SK-N-SH (cell line): ENCODE measurements around the gene SLX4IP. TPM values are rescaled to one million over a fixed set of nuclear protein-coding genes. Genes with fewer than 3 reads are reported as not detected.

Source experiments
- CTCF ChIA-PET: fragments of 300-600, 350-600 bp; formaldehyde crosslinking; extraction: SDS; loops from one replicate; lab custom pipeline; 2021; lab: Yijun Ruan, JAX
- POLR2A ChIA-PET: fragments of 350-600 bp; sonication (Branson Sonifier 250); formaldehyde crosslinking; extraction: SDS; loops from one replicate; lab custom pipeline; 2020; ENCODE audit warnings: antibody characterized with exemption, inconsistent platforms; lab: Yijun Ruan, JAX
- DNase-seq: peaks from one replicate; pipeline ENCODE4 v3.0.0; 2012
- H2AFZ ChIP-seq: fragments of 200-600 bp; sonication (generic); 2 replicates; pipeline ENCODE4 v1.8.1; 2016; ENCODE audit warnings: antibody characterized with exemption, mild to moderate bottlenecking, low read depth
- H3F3A ChIP-seq: fragments of 200-600 bp; sonication (generic); replicated peaks from 2 replicates; pipeline ENCODE3; 2016; ENCODE audit warnings: antibody characterized with exemption, mild to moderate bottlenecking; ENCODE audit not compliant: insufficient read depth
- H3K27ac ChIP-seq, 2 experiments: fragments of 200-500 bp in 1 of 2; fragments of 200-600 bp in 1 of 2; sonication (Bioruptor generic) in 1 of 2; sonication (generic), shearing (Covaris generic) in 1 of 2; 2 replicates each; pipeline versions ENCODE4 v1.5.1 to v1.6.1; 2014 to 2016; ENCODE audit warnings: low read depth in 2 of 2, inconsistent platforms in 1 of 2, low read length in 1 of 2, mild to moderate bottlenecking in 1 of 2, mixed read lengths in 1 of 2
- H3K27me3 ChIP-seq: fragments of 200-600 bp; sonication (generic), shearing (Covaris generic); 2 replicates; pipeline ENCODE4 v1.6.1; 2016; ENCODE audit warnings: mixed run types; ENCODE audit not compliant: insufficient read depth
- H3K36me3 ChIP-seq, 2 experiments: fragments of 200-500 bp in 1 of 2; fragments of 200-600 bp in 1 of 2; sonication (Bioruptor generic) in 1 of 2; sonication (generic) in 1 of 2; replicated peaks in 1 of 2; 2 replicates each; pipeline versions ENCODE3 to v1.5.1; 2014 to 2016; ENCODE audit warnings: low read length in 1 of 2, mild to moderate bottlenecking in 1 of 2; ENCODE audit not compliant: insufficient read depth in 2 of 2, control insufficient read depth in 1 of 2
- H3K4me1 ChIP-seq, 2 experiments: fragments of 200-500 bp in 1 of 2; fragments of 200-600 bp in 1 of 2; sonication (Bioruptor generic) in 1 of 2; sonication (generic), shearing (Covaris generic) in 1 of 2; 2 replicates each; pipeline versions ENCODE4 v1.5.1 to v1.6.1; 2014 to 2016; ENCODE audit warnings: low read depth in 1 of 2, low read length in 1 of 2, mixed run types in 1 of 2; ENCODE audit not compliant: insufficient read depth in 2 of 2, control insufficient read depth in 1 of 2
- H3K4me2 ChIP-seq: fragments of 200-600 bp; sonication (generic), shearing (Covaris generic); 2 replicates; pipeline ENCODE4 v1.6.1; 2017; ENCODE audit warnings: mixed run types
- H3K4me3 ChIP-seq, 2 experiments: fragments of 200-500 bp in 1 of 2; fragments of 200-600 bp in 1 of 2; sonication (Bioruptor generic) in 1 of 2; sonication (generic), shearing (Covaris generic) in 1 of 2; 2 replicates each; pipeline versions ENCODE4 v1.5.1 to v1.8.1; 2014 to 2016; ENCODE audit warnings: low read depth in 2 of 2, inconsistent platforms in 1 of 2, low read length in 1 of 2, mild to moderate bottlenecking in 1 of 2, mixed read lengths in 1 of 2, moderate library complexity in 1 of 2
- H3K79me2 ChIP-seq: fragments of 200-600 bp; sonication (generic); 2 replicates; pipeline ENCODE4 v1.8.1; 2017; ENCODE audit warnings: mild to moderate bottlenecking; ENCODE audit not compliant: insufficient read depth
- H3K9ac ChIP-seq: fragments of 200-600 bp; sonication (generic); 2 replicates; pipeline ENCODE4 v1.6.1; 2017; ENCODE audit warnings: mixed run types
- H3K9me2 ChIP-seq: fragments of 200-600 bp; sonication (generic); 2 replicates; pipeline ENCODE4 v1.6.1; 2017; ENCODE audit warnings: mixed run types
- H3K9me3 ChIP-seq: fragments of 200-600 bp; sonication (generic); 2 replicates; pipeline ENCODE4 v1.6.1; 2017; ENCODE audit warnings: mixed run types, mild to moderate bottlenecking, moderate library complexity
- H4K20me1 ChIP-seq: fragments of 200-600 bp; sonication (generic); 2 replicates; pipeline ENCODE4 v1.6.1; 2017; ENCODE audit warnings: mild to moderate bottlenecking, mixed run types; ENCODE audit not compliant: insufficient read depth
- CTCF ChIP-seq: fragments of 200-600 bp; sonication (generic); IDR thresholded peaks from 2 replicates; pipeline ENCODE4 v1.6.1; 2017; ENCODE audit warnings: antibody characterized with exemption, mild to moderate bottlenecking, moderate library complexity
- FOXM1 ChIP-seq: IDR thresholded peaks from 2 replicates; pipeline ENCODE4 v1.4.0; 2012; ENCODE audit warnings: low read depth, mild to moderate bottlenecking
- GABPA ChIP-seq: IDR thresholded peaks from 2 replicates; pipeline ENCODE4 v1.4.0; 2012; ENCODE audit warnings: low read depth, mild to moderate bottlenecking
- GATA2 ChIP-seq: sonication (generic); formaldehyde crosslinking; IDR thresholded peaks from 2 replicates; pipeline ENCODE4 v1.5.0; 2020; ENCODE audit warnings: mild to moderate bottlenecking, missing genetic modification reagents
- IRF3 ChIP-seq: fragments of 150-350 bp; IDR thresholded peaks from 2 replicates; pipeline ENCODE4 v1.6.1; 2016; ENCODE audit warnings: mild to moderate bottlenecking, low read depth, low read length
- JUND ChIP-seq: IDR thresholded peaks from 2 replicates; pipeline ENCODE4 v1.4.0; 2012
- MEF2A ChIP-seq: IDR thresholded peaks from 2 replicates; pipeline ENCODE4 v1.4.0; 2012; ENCODE audit warnings: low read depth, borderline replicate concordance
- NFIC ChIP-seq: IDR thresholded peaks from 2 replicates; pipeline ENCODE4 v1.4.0; 2012; ENCODE audit warnings: borderline replicate concordance
- NRF1 ChIP-seq: IDR thresholded peaks from 2 replicates; pipeline ENCODE4 v1.6.1; 2012; ENCODE audit warnings: low read depth, mild to moderate bottlenecking, low read length
- RAD21 ChIP-seq: IDR thresholded peaks from 2 replicates; pipeline ENCODE4 v1.6.1; 2012; ENCODE audit warnings: mild to moderate bottlenecking, low read length
- RFX5 ChIP-seq: IDR thresholded peaks from 2 replicates; pipeline ENCODE4 v1.6.1; 2012; ENCODE audit warnings: mild to moderate bottlenecking, improper control_type of control experiment, low read length
- RXRA ChIP-seq: IDR thresholded peaks from 2 replicates; pipeline ENCODE4 v1.4.0; 2012; ENCODE audit warnings: low read depth, mild to moderate bottlenecking, borderline replicate concordance
- SIN3A ChIP-seq: IDR thresholded peaks from 2 replicates; pipeline ENCODE4 v1.6.1; 2012; ENCODE audit warnings: low read depth, mild to moderate bottlenecking, low read length, moderate library complexity, borderline replicate concordance
- SMC3 ChIP-seq: IDR thresholded peaks from 2 replicates; pipeline ENCODE4 v1.6.1; 2012; ENCODE audit warnings: low read depth, low read length, improper control_type of control experiment
- TAF1 ChIP-seq: IDR thresholded peaks from 2 replicates; pipeline ENCODE4 v1.6.1; 2012; ENCODE audit warnings: low read depth, mild to moderate bottlenecking, low read length, moderate library complexity, borderline replicate concordance
- TCF12 ChIP-seq: IDR thresholded peaks from 2 replicates; pipeline ENCODE4 v1.4.0; 2012
- YY1 ChIP-seq: IDR thresholded peaks from 2 replicates; pipeline ENCODE4 v1.4.0; 2012; ENCODE audit warnings: low read depth, mild to moderate bottlenecking
- WGBS: methylation state at CpG from one replicate; pipeline ENCODE4 v1.1.6; 2017; ENCODE audit warnings: low lambda C conversion rate; 5-methylcytosine and 5-hydroxymethylcytosine counted together
- polyA plus RNA-seq, 3 experiments: library from polyadenylated mRNA; depleted of rRNA; stranded (reverse); fragments of >200 nt; gene quantifications; 2 replicates each; pipeline ENCODE4 v1.2.3, GENCODE V29; 2012

The SLX4IP gene
- polyA plus RNA-seq, 1 of the 3 experiments (the other 2 are of a cell fraction) = 1.3 TPM

GRCh38 chr20:10402938-10403608 lies 32.0 kb upstream of the SLX4IP start:
- ChIA-PET POLR2A (no interaction called here), CTCF (interaction anchor here (1.0 to 3.6 kb wide), 5 partner anchors 11 to 425 kb away, joined by 3 to 16 read pairs (median 13); no protein-coding TSS in a partner anchor)
- Histone ChIP-seq H3K4me3 (no peak overlapping the region), H3K79me2 (no peaks in the 10 kb centered on the region), H3K9me2 (no peaks in the 10 kb centered on the region), H2AFZ (no peak overlapping the region), H3K4me2 (no peak overlapping the region), H3F3A (no peaks in the 10 kb centered on the region), H3K27me3 (no peaks in the 10 kb centered on the region), H3K36me3 (peaks cover 25 to 29% of the 10 kb centered on the region in 2 experiments), H4K20me1 (no peaks in the 10 kb centered on the region), H3K9ac (no peak overlapping the region), H3K9me3 (no peaks in the 10 kb centered on the region), H3K27ac (no peak overlapping the region), H3K4me1 (no peaks in the 10 kb centered on the region)
- WGBS = 92% methylated on average over 3 of the region's 3 CpGs
- no peak for TF ChIP-seq FOXM1
- no peak for TF ChIP-seq GABPA
- TF ChIP-seq MEF2A = no peak
- TF ChIP-seq JUND = no peak
- TF ChIP-seq TCF12 = no peak
- TF ChIP-seq RFX5 = no peak
- no peak for TF ChIP-seq NFIC
- no peak for TF ChIP-seq GATA2 (CRISPR knock-in tag)
- no peak for TF ChIP-seq IRF3
- no peak for TF ChIP-seq RXRA
- TF ChIP-seq SIN3A = no peak
- TF ChIP-seq TAF1 = no peak
- no peak for TF ChIP-seq YY1
- no peak for DNase-seq

- WGBS = 97% methylated on average over 2 of the region's 2 CpGs
- POLR2A ChIA-PET = no interaction called here
Observed at GRCh38 chr20:10404023-10404628, 31.0 kb upstream of the SLX4IP start.

More at GRCh38 chr20:10404023-10404628, 31.0 kb upstream of the SLX4IP start:
- no peaks in the 10 kb centered on the region for H3K27me3 ChIP-seq
- TF ChIP-seq CTCF (0 out of 2 replicates have a peak, but pooled peaks have one; percentile 18), JUND (no peak), NRF1 (no peak), SMC3 (peak; percentile 21; the same call in 1 of the 2 replicates), RAD21 (peak; percentile 50)
- no peaks in the 10 kb centered on the region; a peak in 2 of 4 replicates for H3K4me1 ChIP-seq
- H3F3A ChIP-seq = no peaks in the 10 kb centered on the region
- CTCF ChIA-PET = interaction anchor here (1.0 to 3.6 kb wide), 7 partner anchors 9 to 426 kb away, joined by 3 to 16 read pairs (median 5); no protein-coding TSS in a partner anchor
- DNase-seq = no peak
- no peak overlapping the region for H3K4me3 ChIP-seq
- no peaks in the 10 kb centered on the region for H3K9me2 ChIP-seq
- H3K9me3 ChIP-seq = no peaks in the 10 kb centered on the region
- H3K36me3 ChIP-seq = peaks cover 25 to 29% of the 10 kb centered on the region in 2 experiments
- H4K20me1 ChIP-seq = no peaks in the 10 kb centered on the region
- no peak overlapping the region for H2AFZ ChIP-seq
- no peak overlapping the region for H3K27ac ChIP-seq
- no peak overlapping the region for H3K4me2 ChIP-seq
- H3K79me2 ChIP-seq = no peaks in the 10 kb centered on the region
- no peak overlapping the region for H3K9ac ChIP-seq
